D721Med (cell line): ENCODE results near the gene TNFRSF18.

Experiments
- DNase-seq: peaks from one replicate; pipeline ENCODE4 v3.0.0; 2011; ENCODE audit warnings: low spot score; ENCODE audit not compliant: insufficient read length
- FAIRE-seq: peaks from 2 replicates; lab custom pipeline; 2011; peaks lifted over from hg19 to GRCh38; lab: Jason Lieb, UNC
- TF ChIP-seq, protein P1 (sequence below): IDR thresholded peaks from 2 replicates; pipeline ENCODE4 v1.5.1; 2012; ENCODE audit warnings: mild to moderate bottlenecking, control low read depth; ENCODE audit not compliant: insufficient read depth; ENCODE audit errors: missing control alignments

TNFRSF18 gene

DNA sequence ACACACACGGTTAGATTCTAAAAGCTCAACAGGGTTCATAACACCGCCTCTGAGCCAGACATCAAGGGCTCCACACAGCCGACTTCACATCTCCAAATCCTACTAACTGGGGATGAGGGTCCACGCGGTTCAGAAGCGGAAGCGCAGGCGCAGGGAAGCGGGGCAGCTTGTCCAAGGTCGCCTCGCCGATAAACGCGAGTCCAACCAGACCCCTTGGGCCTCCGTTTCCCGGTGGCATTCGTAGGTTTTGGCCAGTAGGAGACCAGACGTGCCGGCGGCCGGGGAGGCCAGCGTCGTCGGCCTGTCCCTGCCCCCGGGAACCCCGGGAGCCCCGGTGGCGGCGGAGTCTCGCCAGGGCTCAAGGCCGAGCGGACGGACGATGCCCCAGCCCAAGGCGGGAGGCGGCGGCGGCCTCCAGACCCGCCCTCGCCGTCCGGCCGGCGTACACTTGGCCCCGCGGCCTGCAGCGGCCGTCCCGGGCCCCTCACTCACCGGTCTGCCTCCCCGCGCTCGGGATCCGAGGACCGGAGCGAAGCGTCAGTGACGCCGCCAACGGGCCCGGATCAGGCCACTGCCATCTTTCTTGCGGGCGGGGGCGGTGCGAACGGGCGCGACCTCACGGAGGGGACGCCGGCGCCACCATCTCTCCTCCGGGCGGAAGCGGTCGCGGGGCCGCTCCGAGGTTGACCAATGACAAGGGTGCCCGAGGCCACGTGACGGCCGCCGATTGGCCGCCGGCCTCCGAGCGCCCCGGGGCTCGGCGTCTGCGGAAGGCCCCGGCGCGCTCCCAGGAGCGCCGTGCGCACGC lies 25.2 kb upstream of the TNFRSF18 start, which contains the start of gene SDF4:
Gene SDF4, minus strand, starts transcription at position 602 of the 808 bp plus-strand sequence. CDS start 3,229 bp downstream, outside the sequence.
- TF ChIP-seq, protein P1, sequence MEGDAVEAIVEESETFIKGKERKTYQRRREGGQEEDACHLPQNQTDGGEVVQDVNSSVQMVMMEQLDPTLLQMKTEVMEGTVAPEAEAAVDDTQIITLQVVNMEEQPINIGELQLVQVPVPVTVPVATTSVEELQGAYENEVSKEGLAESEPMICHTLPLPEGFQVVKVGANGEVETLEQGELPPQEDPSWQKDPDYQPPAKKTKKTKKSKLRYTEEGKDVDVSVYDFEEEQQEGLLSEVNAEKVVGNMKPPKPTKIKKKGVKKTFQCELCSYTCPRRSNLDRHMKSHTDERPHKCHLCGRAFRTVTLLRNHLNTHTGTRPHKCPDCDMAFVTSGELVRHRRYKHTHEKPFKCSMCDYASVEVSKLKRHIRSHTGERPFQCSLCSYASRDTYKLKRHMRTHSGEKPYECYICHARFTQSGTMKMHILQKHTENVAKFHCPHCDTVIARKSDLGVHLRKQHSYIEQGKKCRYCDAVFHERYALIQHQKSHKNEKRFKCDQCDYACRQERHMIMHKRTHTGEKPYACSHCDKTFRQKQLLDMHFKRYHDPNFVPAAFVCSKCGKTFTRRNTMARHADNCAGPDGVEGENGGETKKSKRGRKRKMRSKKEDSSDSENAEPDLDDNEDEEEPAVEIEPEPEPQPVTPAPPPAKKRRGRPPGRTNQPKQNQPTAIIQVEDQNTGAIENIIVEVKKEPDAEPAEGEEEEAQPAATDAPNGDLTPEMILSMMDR = no peak
- DNase-seq = peak; percentile 82
- no peak for FAIRE-seq

DNA sequence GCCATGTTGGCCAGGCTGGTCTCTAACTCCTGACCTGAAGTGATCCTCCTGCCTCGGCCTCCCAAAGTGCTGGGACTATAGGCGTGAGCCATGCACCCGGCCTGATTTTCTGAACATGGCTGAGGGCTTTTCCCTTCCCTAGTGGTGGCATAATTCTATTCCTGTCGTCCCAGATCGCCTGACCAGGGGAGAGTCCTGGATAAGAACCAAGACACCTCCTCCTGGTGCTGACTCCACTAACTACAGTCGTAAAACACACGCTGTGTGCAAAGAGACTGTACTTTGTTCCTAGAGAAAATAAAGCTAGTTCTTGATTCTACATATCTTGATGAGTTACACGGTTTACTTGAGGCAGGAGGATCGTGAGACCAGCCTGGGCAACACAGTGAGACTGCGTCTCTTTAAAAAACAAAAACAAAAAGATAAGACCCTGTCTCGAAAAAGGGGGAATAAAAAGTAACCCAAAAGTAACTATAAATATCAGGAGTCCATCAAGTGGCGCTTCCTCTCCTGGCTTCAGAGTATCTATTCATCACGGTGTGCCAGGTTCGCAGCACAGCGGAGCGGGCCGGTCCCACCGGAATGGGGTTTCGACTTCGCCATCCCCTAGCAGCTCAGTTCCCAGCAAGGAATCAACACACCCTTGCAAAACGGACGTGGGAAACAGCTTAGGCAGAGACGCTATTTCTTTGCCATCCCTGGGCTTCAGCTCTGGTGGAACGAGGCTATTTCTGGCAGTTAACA lies 24.4 kb upstream of the TNFRSF18 start:
- DNase-seq = no peak
- FAIRE-seq = no peak
- TF ChIP-seq, protein P1 = no peak

- no peak for DNase-seq
- TF ChIP-seq, protein P1 = no peak
- no peak for FAIRE-seq
Measured at GRCh38 chr1:1229770-1230169, 23.4 kb upstream of the TNFRSF18 start.

GRCh38 chr1:1228596-1229321 lies 22.4 kb upstream of the TNFRSF18 start:
- TF ChIP-seq, protein P1 = no peak
- DNase-seq = no peak
- FAIRE-seq = no peak

DNA sequence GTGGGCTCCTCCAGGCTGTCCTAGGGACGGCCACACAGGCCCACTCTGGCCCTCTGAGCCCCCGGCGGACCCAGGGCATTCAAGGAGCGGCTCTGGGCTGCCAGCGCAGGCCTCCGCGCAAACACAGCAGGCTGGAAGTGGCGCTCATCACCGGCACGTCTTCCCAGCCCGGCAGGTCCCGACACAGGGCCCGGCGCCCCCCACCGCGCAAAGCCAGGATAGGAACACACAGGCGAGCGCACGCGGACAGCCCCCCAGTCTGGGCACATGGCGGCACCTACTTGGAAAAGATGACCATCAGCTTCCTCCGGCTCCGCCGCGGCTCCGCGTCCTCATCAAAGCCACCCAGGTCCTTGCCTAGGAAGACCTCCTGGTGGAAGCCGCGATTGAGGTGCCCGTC lies 21.8 kb upstream of the TNFRSF18 start:
- TF ChIP-seq, protein P1 = no peak
- DNase-seq = no peak
- FAIRE-seq = no peak

- DNase-seq = no peak
- TF ChIP-seq, protein P1 = no peak
- FAIRE-seq = no peak
Measured at GRCh38 chr1:1227386-1227785, 21.0 kb upstream of the TNFRSF18 start.
